ENCODE measurements around the gene SLC24A3.

- TF ChIP-seq CTCF (optimal IDR thresholded peaks at IDR 0.05 in 1 of 3, IDR thresholded peaks at IDR 0.05 in 1 of 3, conservative IDR thresholded peaks at IDR 0.05 in 1 of 3; ENCODE audit: extremely low read depth in 1 of 3, insufficient read depth in 2 of 3, low read length in 3 of 3) (no peak), EZH2 (IDR thresholded peaks at IDR 0.05; ENCODE audit: low read length) (no peak)
Measured at GRCh38 chr20:19435316-19435715, 222.9 kb downstream of the SLC24A3 start.
